Measurements from ENCODE around the gene BSN. TPM values are rescaled to one million over a fixed set of nuclear protein-coding genes. Genes with fewer than 3 reads are reported as not detected.

BSN gene
- total RNA-seq, 4 donors from 2014 or later, result under 0.01 to 0.38 (median 0.16) TPM; not detected in 1

DNA sequence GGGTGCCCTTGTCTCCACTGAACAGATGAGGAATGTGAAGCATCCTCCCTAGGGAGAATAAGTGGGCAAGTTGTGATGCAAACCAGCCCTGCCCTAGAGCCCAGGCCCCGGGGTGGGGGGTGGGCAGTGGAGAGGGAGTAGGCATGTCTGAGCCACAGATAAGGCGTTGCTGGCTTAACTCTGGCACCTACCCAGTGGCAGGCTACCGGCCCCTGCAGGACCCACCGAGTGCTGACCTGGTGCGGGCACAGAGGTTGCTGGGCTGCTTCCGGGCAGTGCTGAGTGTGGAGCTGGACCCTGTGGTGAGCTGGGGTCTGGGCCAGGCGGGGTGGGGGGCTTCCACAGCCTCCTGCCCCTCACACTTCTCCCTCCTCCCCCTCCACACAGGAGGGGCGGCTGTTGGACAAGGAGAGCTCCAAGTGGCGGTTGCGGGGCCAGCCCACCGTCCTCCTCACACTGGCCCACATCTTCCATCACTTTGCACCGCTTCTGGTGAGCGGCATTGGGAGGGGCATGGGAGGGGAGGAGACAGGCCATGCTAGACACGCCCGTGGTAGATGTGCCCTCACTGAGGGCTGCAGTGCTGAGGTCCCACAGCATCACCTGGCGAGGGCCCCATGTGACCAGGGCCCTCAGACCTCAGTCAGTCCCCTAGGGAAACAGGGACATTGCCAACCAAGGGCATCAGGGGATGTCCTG is 145.2 kb downstream of the BSN start:
- TF ChIP-seq, protein P1, sequence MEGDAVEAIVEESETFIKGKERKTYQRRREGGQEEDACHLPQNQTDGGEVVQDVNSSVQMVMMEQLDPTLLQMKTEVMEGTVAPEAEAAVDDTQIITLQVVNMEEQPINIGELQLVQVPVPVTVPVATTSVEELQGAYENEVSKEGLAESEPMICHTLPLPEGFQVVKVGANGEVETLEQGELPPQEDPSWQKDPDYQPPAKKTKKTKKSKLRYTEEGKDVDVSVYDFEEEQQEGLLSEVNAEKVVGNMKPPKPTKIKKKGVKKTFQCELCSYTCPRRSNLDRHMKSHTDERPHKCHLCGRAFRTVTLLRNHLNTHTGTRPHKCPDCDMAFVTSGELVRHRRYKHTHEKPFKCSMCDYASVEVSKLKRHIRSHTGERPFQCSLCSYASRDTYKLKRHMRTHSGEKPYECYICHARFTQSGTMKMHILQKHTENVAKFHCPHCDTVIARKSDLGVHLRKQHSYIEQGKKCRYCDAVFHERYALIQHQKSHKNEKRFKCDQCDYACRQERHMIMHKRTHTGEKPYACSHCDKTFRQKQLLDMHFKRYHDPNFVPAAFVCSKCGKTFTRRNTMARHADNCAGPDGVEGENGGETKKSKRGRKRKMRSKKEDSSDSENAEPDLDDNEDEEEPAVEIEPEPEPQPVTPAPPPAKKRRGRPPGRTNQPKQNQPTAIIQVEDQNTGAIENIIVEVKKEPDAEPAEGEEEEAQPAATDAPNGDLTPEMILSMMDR (IDR thresholded peaks at IDR 0.05; ENCODE audit: low read depth), result no peak

DNA sequence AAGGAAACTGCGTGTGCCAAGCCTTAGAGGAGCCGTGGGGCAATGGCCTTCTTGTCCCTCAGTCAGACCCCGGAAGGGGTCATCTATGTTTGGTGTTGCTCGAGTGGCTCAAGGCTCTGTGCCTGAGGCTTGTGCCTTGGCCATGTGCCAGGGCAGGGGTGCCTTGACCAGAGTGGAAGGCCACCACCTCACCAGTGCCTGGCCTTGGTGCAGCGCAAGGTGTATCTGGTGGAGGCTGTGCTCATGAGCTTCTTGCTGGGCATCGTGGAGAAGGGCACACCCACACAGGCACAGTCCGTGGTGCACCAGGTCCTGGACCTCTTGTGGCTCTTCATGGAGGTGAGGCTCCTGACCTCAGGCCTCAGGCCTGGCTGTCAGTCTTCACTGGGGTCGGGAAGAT is 145.7 kb downstream of the BSN start:
- TF ChIP-seq, protein P1 (IDR thresholded peaks at IDR 0.05; ENCODE audit: low read depth), result no peak

DNA sequence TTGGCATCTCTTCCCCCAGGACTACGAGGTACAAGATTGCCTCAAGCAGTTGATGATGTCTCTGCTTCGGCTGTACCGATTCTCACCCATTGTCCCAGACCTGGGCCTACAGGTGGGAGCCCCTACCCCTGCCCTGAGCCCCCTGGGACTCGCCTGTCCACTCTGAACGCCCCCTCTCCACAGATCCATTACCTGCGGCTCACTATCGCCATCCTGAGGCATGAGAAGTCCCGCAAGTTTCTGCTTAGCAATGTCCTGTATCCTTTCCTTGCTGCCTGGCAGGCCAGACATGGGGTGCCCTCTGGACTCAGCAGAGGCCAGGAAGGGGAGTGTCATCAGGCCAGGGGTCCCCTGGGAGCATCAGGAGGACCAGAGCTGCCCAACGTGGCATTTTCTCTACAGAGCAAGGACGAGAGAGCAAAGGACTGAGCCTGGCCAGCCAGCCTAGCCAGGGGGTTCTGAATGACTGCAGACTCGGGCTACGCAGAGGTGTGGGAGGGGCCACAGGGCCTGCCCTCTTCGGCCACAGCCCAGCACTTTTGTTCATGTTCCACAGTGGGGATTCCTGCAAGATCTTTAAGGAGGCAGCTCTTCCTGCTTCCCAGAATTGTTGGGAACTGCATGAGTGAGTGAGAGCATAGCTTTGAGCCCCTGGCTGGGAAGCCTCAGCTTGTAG is 146.3 kb downstream of the BSN start:
- TF ChIP-seq, protein P1 (IDR thresholded peaks at IDR 0.05; ENCODE audit: low read depth), result no peak

DNA sequence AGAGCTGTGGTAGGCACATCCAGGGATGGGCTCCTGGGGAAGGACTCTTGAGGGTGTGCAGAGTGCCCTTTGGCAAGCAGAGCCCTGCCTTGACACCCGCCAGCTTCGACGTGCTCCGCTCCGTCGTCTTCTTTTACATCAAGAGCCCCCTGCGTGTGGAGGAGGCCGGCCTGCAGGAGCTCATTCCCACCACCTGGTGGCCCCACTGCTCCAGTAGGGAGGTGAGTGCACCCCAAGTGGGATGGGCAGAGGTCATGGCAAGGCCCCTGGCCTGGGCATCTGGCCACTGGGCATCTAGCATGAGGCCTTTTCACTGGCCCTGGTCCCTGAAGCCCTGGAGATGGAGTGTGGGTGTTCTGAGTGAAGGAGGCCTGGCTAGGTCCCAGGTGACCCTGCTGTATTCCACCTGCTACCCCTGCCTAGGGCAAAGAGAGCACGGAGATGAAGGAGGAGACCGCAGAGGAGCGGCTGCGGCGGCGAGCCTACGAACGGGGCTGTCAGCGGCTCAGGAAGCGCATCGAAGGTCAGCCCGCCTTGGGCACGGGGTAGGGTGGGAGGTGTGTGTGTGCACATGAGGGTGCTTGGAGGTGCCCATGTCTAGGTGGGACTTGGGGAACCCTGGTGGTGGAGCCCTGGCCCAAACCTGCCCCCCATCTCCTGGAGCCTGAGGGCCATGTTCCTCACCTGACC is 147.3 kb downstream of the BSN start:
- TF ChIP-seq, protein P1 (IDR thresholded peaks at IDR 0.05; ENCODE audit: low read depth), result no peak

DNA sequence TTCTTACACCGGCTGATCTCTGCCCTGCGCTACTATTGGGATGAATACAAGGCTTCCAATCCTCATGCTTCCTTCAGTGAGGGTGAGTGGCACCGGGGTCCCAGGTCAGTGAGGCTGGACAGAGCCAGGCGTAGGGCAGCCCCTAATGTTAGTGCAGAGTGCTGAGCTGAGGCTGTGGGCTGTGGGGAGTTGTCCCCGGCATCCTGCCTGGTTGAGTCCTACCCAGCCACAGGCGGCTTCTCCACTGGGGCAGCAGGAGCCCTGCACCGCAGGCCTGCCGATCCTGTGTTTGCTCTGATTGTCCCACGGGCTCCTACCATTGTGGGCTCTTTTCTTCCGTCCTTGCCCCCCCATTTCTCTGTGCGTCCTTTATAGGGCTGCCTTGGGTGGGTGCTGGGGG is 148.4 kb downstream of the BSN start:
- TF ChIP-seq, protein P1 (IDR thresholded peaks at IDR 0.05; ENCODE audit: low read depth), result no peak

DNA sequence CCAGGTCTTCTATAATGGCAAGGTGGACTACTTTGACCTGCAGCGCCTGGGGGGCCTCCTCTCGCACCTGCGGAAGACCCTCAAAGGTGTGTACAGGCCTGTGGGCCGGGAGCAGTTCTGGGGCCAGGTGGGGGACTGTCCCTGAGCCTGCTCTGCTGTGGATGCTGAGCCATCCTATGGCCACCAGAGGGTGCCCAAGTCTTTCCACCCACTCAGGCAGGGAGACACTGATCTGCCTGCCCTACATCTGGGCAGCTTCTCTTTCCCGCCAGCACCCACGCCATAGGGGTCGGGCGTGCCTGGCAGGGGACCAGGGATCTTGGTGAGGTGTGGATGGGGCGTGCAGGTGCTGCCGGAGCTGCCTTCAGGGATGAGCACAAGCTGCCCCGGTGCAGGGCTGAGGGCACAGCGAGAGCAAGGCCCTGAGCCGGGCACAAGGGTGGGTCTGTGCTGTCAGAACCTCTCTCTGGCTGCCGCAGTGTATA is 149.2 kb downstream of the BSN start:
- TF ChIP-seq, protein P1 (IDR thresholded peaks at IDR 0.05; ENCODE audit: low read depth), result no peak

DNA sequence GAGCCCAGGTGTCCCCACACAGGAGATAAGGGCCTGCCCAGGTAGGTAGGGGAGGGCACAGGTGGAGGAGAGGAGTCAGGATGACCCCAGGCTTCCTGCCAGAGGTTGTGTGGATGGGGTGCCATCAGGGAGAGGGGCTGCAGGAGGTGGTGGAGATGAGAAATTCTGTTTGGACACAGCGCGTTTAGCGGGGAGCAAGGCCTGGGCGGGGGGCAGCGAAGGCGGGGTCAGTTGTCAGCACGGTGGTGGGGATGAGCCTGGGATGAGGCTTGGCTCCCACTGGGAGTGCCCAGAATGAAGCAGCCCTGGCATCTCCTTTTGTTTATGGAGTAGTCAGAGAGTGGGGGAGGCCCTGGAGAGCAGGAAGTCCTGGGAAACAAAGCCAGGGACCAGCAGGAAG is 149.7 kb downstream of the BSN start:
- TF ChIP-seq, protein P1 (IDR thresholded peaks at IDR 0.05; ENCODE audit: low read depth), result no peak

Measured in subcutaneous adipose tissue (tissue), 4 donors.